K562 (cell line): Measurements from ENCODE around the gene EFCAB8. TPM values are rescaled to one million over a fixed set of nuclear protein-coding genes. Genes with fewer than 3 reads are reported as not detected.

Experiments
- ATAC-seq: fragments of 200-7000 bp; cut with Tn5 transposase; 3 replicates; pipeline ENCODE4 v1.9.1; 2020; ENCODE audit warnings: moderate library complexity
- BruUV-seq: library from RNA; stranded (reverse); fragments of 400-500 nt; replicated peaks from 2 replicates; lab custom pipeline; 2021; lab: Mats Ljungman, UMichigan
- CTCF ChIA-PET: fragments of 300-600 bp; formaldehyde crosslinking; extraction: SDS; loops from one replicate; lab custom pipeline; 2021; ENCODE audit warnings: low intra/inter-chr PET ratio; lab: Yijun Ruan, JAX
- POLR2A ChIA-PET: fragments of 300-600, 350-650 bp; sonication (Branson Sonifier 250); formaldehyde crosslinking; extraction: SDS; loops from one replicate; lab custom pipeline; 2021; ENCODE audit warnings: antibody characterized with exemption, inconsistent platforms; lab: Yijun Ruan, JAX
- DNase-seq, 4 experiments: peaks; one replicate each; pipeline versions ENCODE4 v3.0.0 to v3.0.0-alpha.2; 2011 to 2018; ENCODE audit warnings: low spot score in 3 of 4, mixed read lengths in 3 of 4; ENCODE audit errors: extremely low read depth in 1 of 4
- FAIRE-seq: peaks from 2 replicates; lab custom pipeline; 2011; peaks lifted over from hg19 to GRCh38; lab: Jason Lieb, UNC
- H2AFZ ChIP-seq: 2 replicates; pipeline ENCODE4 v1.6.0; 2011; ENCODE audit warnings: low read depth, low read length, control low read depth, inconsistent platforms
- H3K27ac ChIP-seq: fragments of 200-600 bp; 3 replicates; pipeline ENCODE4 v1.8.0; 2011; ENCODE audit warnings: low read depth, mild to moderate bottlenecking, control low read depth, inconsistent platforms, low read length, moderate library complexity, mixed read lengths; ENCODE audit errors: extremely low read depth
- H3K27me3 ChIP-seq, 2 experiments: fragments of 300-600 bp in 1 of 2; 2 replicates in 1 of 2; 3 replicates in 1 of 2; pipeline versions ENCODE4 v1.6.0 to v1.8.0; 2011; ENCODE audit warnings: inconsistent platforms in 2 of 2, low read length in 2 of 2, mild to moderate bottlenecking in 1 of 2, mixed read lengths in 1 of 2, moderate library complexity in 1 of 2; ENCODE audit not compliant: control insufficient read depth in 2 of 2, insufficient read depth in 2 of 2
- H3K36me3 ChIP-seq: fragments of 300-600 bp; 3 replicates; pipeline ENCODE4 v1.8.0; 2011; ENCODE audit warnings: mild to moderate bottlenecking, low read length, inconsistent platforms; ENCODE audit not compliant: control insufficient read depth, insufficient read depth
- H3K4me1 ChIP-seq, 2 experiments: fragments of 200-600 bp in 1 of 2; replicated peaks in 1 of 2; 2 replicates in 1 of 2; 3 replicates in 1 of 2; pipeline versions ENCODE4 v1.5.1 to v1.8.0; 2011; ENCODE audit warnings: inconsistent platforms in 2 of 2, low read length in 2 of 2, mild to moderate bottlenecking in 1 of 2, mixed read lengths in 1 of 2, moderate library complexity in 1 of 2; ENCODE audit not compliant: control insufficient read depth in 2 of 2, insufficient read depth in 2 of 2
- H3K4me2 ChIP-seq: 2 replicates; pipeline ENCODE4 v1.6.1; 2011; ENCODE audit warnings: low read length, control low read depth, inconsistent platforms, mixed read lengths; ENCODE audit not compliant: insufficient read depth
- H3K4me3 ChIP-seq: fragments of 200-600 bp; sonication (generic), shearing (Covaris generic); 2 replicates; pipeline ENCODE4 v1.5.1; 2016; ENCODE audit warnings: control low read depth, inconsistent platforms
- H3K79me2 ChIP-seq: fragments of 200-600 bp; 3 replicates; pipeline ENCODE4 v1.8.0; 2011; ENCODE audit warnings: low read length, inconsistent platforms; ENCODE audit not compliant: control insufficient read depth, insufficient read depth
- H3K9ac ChIP-seq, 2 experiments: 2 replicates each; pipeline versions ENCODE4 v1.6.0 to v1.6.1; 2011; ENCODE audit warnings: low read depth in 2 of 2, low read length in 2 of 2, control low read depth in 1 of 2, inconsistent platforms in 1 of 2, mild to moderate bottlenecking in 1 of 2, mixed read lengths in 1 of 2; ENCODE audit not compliant: insufficient read depth in 1 of 2
- H3K9me1 ChIP-seq: one replicate; pipeline ENCODE4 v1.6.0; 2011; ENCODE audit warnings: inconsistent platforms, mild to moderate bottlenecking, low read length, moderate library complexity; ENCODE audit not compliant: control insufficient read depth, insufficient read depth
- H3K9me3 ChIP-seq: replicated peaks from 2 replicates; pipeline ENCODE4 v1.5.1; 2011; ENCODE audit warnings: low read depth, low read length, inconsistent platforms; ENCODE audit not compliant: control insufficient read depth, insufficient read depth
- H4K20me1 ChIP-seq: replicated peaks from 2 replicates; pipeline ENCODE4 v1.6.1; 2011; ENCODE audit warnings: low read length, inconsistent platforms, mixed read lengths; ENCODE audit not compliant: control insufficient read depth, insufficient read depth
- BCL6 ChIP-seq: fragments of 250-450 bp; sonication (Bioruptor Pico); IDR thresholded peaks from 2 replicates; pipeline ENCODE4 v1.4.0; 2020
- EP300 ChIP-seq: IDR thresholded peaks from 2 replicates; pipeline ENCODE4 v1.6.1; 2012; ENCODE audit warnings: low read length, improper control_type of control experiment
- ETV6 ChIP-seq, 3 experiments: fragments of 150-350 bp in 1 of 3; sonication (generic) in 1 of 3; formaldehyde crosslinking in 1 of 3; IDR thresholded peaks; 2 replicates each; pipeline versions ENCODE4 v1.6.1 to v1.8.0; 2014 to 2022; ENCODE audit warnings: borderline replicate concordance in 2 of 3, low read depth in 2 of 3, antibody characterized with exemption in 1 of 3, low read length in 1 of 3, mild to moderate bottlenecking in 1 of 3, missing genetic modification reagents in 1 of 3
- FOXK2 ChIP-seq, 2 experiments: fragments of 450-650 bp; IDR thresholded peaks in 1 of 2; conservative IDR thresholded peaks in 1 of 2; 2 replicates each; pipeline ENCODE4 v1.6.1; 2016; ENCODE audit warnings: low read depth in 2 of 2, mild to moderate bottlenecking in 1 of 2
- MAFG ChIP-seq: fragments of 450-650 bp; conservative IDR thresholded peaks from 2 replicates; pipeline ENCODE4 v1.6.1; 2016; ENCODE audit warnings: missing genetic modification characterization, missing compliant biosample characterization
- SNRNP70 ChIP-seq: fragments of 200-400 bp; formaldehyde crosslinking; optimal IDR thresholded peaks from 2 replicates; pipeline ENCODE3; 2017; ENCODE audit warnings: low read depth, low read length
- ZNF311 ChIP-seq: fragments of 250-450 bp; sonication (Bioruptor Pico); IDR thresholded peaks from 2 replicates; pipeline ENCODE4 v1.4.0; 2020; ENCODE audit warnings: mild to moderate bottlenecking, moderate library complexity
- WGBS: fragments of 100-300 bp; shearing (Covaris generic); methylation state at CpG from one replicate; pipeline ENCODE4 v1.1.6; 2016; ENCODE audit warnings: low coverage, mixed read lengths; ENCODE audit not compliant: insufficient coverage; ENCODE audit errors: missing lambda C conversion rate; 5-methylcytosine and 5-hydroxymethylcytosine counted together
- in situ Hi-C: fragments of 300-500 bp; cut with MboI; formaldehyde crosslinking; loops from 4 replicates; pipeline ENCODE4 v1.15.0; 2018; ENCODE audit warnings: inconsistent platforms, mixed read lengths
- intact Hi-C: fragments of 100-400 bp; cut with micrococcal nuclease; formaldehyde crosslinking; loops from 2 replicates; pipeline ENCODE4 v1.14.2; 2022
- polyA plus RNA-seq, 8 experiments: library from polyadenylated mRNA; depleted of rRNA in 4 of 8; stranded (reverse) in 5 of 8; unstranded in 3 of 8; fragments of >200 nt; fragmentation: Nextera tagmentation in 2 of 8; fragmentation: Illumina TruSeq in 1 of 8; extraction: Ambion mirVana in 2 of 8; extraction: Trizol in 1 of 8; gene quantifications; 2 replicates each; pipeline versions ENCODE4 v1.2.1 to v1.2.3, GENCODE V29; 2011 to 2014; ENCODE audit warnings: inconsistent platforms in 1 of 8, missing spikeins in 1 of 8
- total RNA-seq, 7 experiments: library from RNA; depleted of rRNA in 6 of 7; stranded (reverse); fragments of >200 nt in 6 of 7; fragmentation: Illumina TruSeq in 2 of 7; extraction: Trizol in 2 of 7; gene quantifications; 2 replicates each; pipeline versions ENCODE4 v1.2.1 to v1.2.3, GENCODE V29; 2011 to 2021; ENCODE audit warnings: low replicate concordance in 1 of 7
- TF ChIP-seq, protein P1 (sequence below): sonication (generic); formaldehyde crosslinking; IDR thresholded peaks from 2 replicates; pipeline ENCODE4 v1.8.1; 2023; ENCODE audit warnings: mild to moderate bottlenecking, missing genetic modification reagents
- TF ChIP-seq, protein P2 (sequence below): fragments of 250-450 bp; sonication (Bioruptor Pico); IDR thresholded peaks from 2 replicates; pipeline ENCODE4 v1.8.0; 2022; ENCODE audit warnings: moderate library complexity, mild to moderate bottlenecking, inconsistent platforms
- TF ChIP-seq, protein P3 (sequence below), 3 experiments: fragments of 200-800 bp in 1 of 3; fragments of 250-450 bp in 1 of 3; fragments of 450-650 bp in 1 of 3; sonication (Bioruptor Pico) in 1 of 3; sonication (Bioruptor generic) in 1 of 3; formaldehyde crosslinking in 1 of 3; IDR thresholded peaks; 2 replicates each; pipeline versions ENCODE4 v1.6.1 to v1.8.0; 2016 to 2022; ENCODE audit warnings: mild to moderate bottlenecking in 2 of 3, missing genetic modification characterization in 2 of 3, missing compliant biosample characterization in 1 of 3, moderate library complexity in 1 of 3
- TF ChIP-seq, protein P4 (sequence below): sonication (generic); formaldehyde crosslinking; IDR thresholded peaks from 2 replicates; pipeline ENCODE4 v1.8.0; 2022; ENCODE audit warnings: mild to moderate bottlenecking, missing genetic modification reagents

EFCAB8 gene
- total and polyA plus RNA-seq, 9 of the 15 experiments (the other 6 are each of a cell fraction or from before 2014, with no cell fraction given): 0.03 to 0.18 (median 0.11) TPM; not detected in 6

DNA sequence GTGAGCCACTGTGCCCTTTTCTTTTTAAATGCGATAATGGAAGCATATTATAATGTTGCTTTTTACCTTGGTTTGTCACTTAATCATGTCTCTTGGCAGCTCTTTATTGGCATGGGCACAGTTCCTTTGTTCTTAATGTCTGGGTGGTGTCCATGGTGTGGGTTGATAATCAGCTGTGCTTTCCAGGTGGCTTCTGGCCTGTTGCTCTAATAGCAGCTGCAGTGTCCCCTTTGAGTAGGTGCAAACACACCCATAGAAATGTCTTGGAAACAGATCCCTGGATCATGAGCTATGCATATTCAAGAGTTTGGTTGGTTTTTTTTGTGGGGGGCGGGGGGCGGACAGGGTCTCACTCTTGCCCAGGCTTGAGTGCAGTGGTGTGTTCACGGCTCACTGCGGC is 29.9 kb downstream of the EFCAB8 start:
- no peak overlapping the region for H3K27ac ChIP-seq
- intact Hi-C loops: no loop called here
- no peak overlapping the region for H3K9ac ChIP-seq
- POLR2A ChIA-PET: interaction anchor here (0.6 kb wide), 1 partner anchor 1102 kb away, joined by 3 read pairs; no protein-coding TSS in a partner anchor
- no peak for TF ChIP-seq ZNF311 (CRISPR knock-in tag)
- TF ChIP-seq, protein P1, sequence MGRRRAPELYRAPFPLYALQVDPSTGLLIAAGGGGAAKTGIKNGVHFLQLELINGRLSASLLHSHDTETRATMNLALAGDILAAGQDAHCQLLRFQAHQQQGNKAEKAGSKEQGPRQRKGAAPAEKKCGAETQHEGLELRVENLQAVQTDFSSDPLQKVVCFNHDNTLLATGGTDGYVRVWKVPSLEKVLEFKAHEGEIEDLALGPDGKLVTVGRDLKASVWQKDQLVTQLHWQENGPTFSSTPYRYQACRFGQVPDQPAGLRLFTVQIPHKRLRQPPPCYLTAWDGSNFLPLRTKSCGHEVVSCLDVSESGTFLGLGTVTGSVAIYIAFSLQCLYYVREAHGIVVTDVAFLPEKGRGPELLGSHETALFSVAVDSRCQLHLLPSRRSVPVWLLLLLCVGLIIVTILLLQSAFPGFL: no peak
- TF ChIP-seq BCL6 (CRISPR knock-in tag): no peak
- TF ChIP-seq FOXK2 (conservative IDR thresholded peaks at IDR 0.05 in 1 of 2, IDR thresholded peaks at IDR 0.05 in 1 of 2; ENCODE audit: low read depth in 2 of 2): no peak
- no peak for TF ChIP-seq MAFG (tag)
- no peak for TF ChIP-seq ETV6 (IDR thresholded peaks at IDR 0.05; ENCODE audit: borderline replicate concordance in 1 of 2, low read depth in 2 of 2, low read length in 1 of 2)
- no peak for TF ChIP-seq ETV6 (CRISPR knock-in tag; IDR thresholded peaks at IDR 0.05; ENCODE audit: borderline replicate concordance)
- TF ChIP-seq EP300: no peak
- TF ChIP-seq, protein P2, sequence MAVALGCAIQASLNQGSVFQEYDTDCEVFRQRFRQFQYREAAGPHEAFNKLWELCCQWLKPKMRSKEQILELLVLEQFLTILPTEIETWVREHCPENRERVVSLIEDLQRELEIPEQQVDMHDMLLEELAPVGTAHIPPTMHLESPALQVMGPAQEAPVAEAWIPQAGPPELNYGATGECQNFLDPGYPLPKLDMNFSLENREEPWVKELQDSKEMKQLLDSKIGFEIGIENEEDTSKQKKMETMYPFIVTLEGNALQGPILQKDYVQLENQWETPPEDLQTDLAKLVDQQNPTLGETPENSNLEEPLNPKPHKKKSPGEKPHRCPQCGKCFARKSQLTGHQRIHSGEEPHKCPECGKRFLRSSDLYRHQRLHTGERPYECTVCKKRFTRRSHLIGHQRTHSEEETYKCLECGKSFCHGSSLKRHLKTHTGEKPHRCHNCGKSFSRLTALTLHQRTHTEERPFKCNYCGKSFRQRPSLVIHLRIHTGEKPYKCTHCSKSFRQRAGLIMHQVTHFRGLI (CRISPR knock-in tag): no peak
- TF ChIP-seq, protein P3, sequence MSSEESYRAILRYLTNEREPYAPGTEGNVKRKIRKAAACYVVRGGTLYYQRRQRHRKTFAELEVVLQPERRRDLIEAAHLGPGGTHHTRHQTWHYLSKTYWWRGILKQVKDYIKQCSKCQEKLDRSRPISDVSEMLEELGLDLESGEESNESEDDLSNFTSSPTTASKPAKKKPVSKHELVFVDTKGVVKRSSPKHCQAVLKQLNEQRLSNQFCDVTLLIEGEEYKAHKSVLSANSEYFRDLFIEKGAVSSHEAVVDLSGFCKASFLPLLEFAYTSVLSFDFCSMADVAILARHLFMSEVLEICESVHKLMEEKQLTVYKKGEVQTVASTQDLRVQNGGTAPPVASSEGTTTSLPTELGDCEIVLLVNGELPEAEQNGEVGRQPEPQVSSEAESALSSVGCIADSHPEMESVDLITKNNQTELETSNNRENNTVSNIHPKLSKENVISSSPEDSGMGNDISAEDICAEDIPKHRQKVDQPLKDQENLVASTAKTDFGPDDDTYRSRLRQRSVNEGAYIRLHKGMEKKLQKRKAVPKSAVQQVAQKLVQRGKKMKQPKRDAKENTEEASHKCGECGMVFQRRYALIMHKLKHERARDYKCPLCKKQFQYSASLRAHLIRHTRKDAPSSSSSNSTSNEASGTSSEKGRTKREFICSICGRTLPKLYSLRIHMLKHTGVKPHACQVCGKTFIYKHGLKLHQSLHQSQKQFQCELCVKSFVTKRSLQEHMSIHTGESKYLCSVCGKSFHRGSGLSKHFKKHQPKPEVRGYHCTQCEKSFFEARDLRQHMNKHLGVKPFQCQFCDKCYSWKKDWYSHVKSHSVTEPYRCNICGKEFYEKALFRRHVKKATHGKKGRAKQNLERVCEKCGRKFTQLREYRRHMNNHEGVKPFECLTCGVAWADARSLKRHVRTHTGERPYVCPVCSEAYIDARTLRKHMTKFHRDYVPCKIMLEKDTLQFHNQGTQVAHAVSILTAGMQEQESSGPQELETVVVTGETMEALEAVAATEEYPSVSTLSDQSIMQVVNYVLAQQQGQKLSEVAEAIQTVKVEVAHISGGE (CRISPR knock-in tag; IDR thresholded peaks at IDR 0.05): no peak
- no peak for TF ChIP-seq SNRNP70
- TF ChIP-seq, protein P4, sequence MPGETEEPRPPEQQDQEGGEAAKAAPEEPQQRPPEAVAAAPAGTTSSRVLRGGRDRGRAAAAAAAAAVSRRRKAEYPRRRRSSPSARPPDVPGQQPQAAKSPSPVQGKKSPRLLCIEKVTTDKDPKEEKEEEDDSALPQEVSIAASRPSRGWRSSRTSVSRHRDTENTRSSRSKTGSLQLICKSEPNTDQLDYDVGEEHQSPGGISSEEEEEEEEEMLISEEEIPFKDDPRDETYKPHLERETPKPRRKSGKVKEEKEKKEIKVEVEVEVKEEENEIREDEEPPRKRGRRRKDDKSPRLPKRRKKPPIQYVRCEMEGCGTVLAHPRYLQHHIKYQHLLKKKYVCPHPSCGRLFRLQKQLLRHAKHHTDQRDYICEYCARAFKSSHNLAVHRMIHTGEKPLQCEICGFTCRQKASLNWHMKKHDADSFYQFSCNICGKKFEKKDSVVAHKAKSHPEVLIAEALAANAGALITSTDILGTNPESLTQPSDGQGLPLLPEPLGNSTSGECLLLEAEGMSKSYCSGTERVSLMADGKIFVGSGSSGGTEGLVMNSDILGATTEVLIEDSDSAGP (CRISPR knock-in tag): no peak
- no peak overlapping the region for H2AFZ ChIP-seq
- no peak for FAIRE-seq
- in situ Hi-C loops: no loop called here
- CTCF ChIA-PET: no interaction called here
- H3K4me1 ChIP-seq: 0 out of 5 replicates have a peak, but pooled peaks cover 0 to 1% of the 10 kb centered on the region in 2 experiments
- H3K4me3 ChIP-seq: no peak overlapping the region
- no TSS peak for BruUV-seq
- no peaks in the 10 kb centered on the region for H3K9me1 ChIP-seq
- WGBS: 4% methylated on average over 5 of the region's 5 CpGs
- H3K9me3 ChIP-seq: no peaks in the 10 kb centered on the region
- peaks cover 10% of the 10 kb centered on the region; the same call in 1 of the 2 replicates for H4K20me1 ChIP-seq
- H3K27me3 ChIP-seq: peaks cover 11 to 57% of the 10 kb centered on the region in 2 experiments; a peak in 4 of 5 replicates
- no peak for DNase-seq
- no peaks in the 10 kb centered on the region for H3K79me2 ChIP-seq
- H3K4me2 ChIP-seq: no peak overlapping the region
- H3K36me3 ChIP-seq: no peaks in the 10 kb centered on the region
- no peak for ATAC-seq
